Measurements from ENCODE around the gene FAM3A. TPM values are rescaled to one million over a fixed set of nuclear protein-coding genes. Genes with fewer than 3 reads are reported as not detected.

The FAM3A gene
- total and polyA plus RNA-seq, 3 donors from 2014 or later: 24.0 to 41.1 (median 24.7) TPM

- no peaks in the 10 kb centered on the region for H3K4me1 ChIP-seq
- H3K9me3 ChIP-seq: no peaks in the 10 kb centered on the region
- intact Hi-C loops (cut with DNase I; ENCODE audit: low total_unique reads): no loop called here
- 89 to 96% methylated on average over 4 to 11 of the region's 11 CpGs for WGBS, 2 donors
- TF ChIP-seq POLR2A (IDR thresholded peaks at IDR 0.05): no peak
- TF ChIP-seq, protein P1, sequence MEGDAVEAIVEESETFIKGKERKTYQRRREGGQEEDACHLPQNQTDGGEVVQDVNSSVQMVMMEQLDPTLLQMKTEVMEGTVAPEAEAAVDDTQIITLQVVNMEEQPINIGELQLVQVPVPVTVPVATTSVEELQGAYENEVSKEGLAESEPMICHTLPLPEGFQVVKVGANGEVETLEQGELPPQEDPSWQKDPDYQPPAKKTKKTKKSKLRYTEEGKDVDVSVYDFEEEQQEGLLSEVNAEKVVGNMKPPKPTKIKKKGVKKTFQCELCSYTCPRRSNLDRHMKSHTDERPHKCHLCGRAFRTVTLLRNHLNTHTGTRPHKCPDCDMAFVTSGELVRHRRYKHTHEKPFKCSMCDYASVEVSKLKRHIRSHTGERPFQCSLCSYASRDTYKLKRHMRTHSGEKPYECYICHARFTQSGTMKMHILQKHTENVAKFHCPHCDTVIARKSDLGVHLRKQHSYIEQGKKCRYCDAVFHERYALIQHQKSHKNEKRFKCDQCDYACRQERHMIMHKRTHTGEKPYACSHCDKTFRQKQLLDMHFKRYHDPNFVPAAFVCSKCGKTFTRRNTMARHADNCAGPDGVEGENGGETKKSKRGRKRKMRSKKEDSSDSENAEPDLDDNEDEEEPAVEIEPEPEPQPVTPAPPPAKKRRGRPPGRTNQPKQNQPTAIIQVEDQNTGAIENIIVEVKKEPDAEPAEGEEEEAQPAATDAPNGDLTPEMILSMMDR (IDR thresholded peaks at IDR 0.05): no peak
- no peaks in the 10 kb centered on the region for H3K36me3 ChIP-seq (ENCODE audit: low read depth, missing control alignments)
- no peak overlapping the region for H3K27ac ChIP-seq
- H3K27me3 ChIP-seq: no peaks in the 10 kb centered on the region
- no peak overlapping the region for H3K4me3 ChIP-seq
- DNase-seq: no peak
These were observed 14.3 kb upstream of the FAM3A start for GRCh38 chrX:154530286-154530685.

DNA sequence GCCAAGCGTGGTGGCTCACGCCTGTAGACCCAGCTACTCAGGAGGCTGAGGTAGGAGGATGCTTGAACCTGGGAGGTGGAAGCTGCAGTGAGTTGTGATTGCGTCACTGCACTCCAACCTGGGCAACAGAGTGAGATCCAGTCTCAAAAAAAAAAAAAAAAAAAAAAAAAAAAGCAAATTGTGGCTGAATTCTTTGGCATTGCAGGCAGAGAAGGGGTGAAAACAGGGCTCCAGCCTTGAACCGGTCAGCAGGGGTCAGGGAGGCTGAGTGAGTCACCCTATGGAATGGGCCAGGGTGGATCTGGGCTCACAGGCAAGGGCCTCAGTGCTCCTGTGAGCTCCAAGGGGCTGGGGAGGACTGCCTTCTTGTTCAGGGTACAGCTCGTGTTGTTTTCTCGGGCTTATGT lies 13.2 kb upstream of the FAM3A start:
- peak; percentile 38 for DNase-seq
- H3K4me1 ChIP-seq: no peaks in the 10 kb centered on the region
- no peak overlapping the region for H3K4me3 ChIP-seq
- H3K27ac ChIP-seq: no peak overlapping the region
- TF ChIP-seq POLR2A (IDR thresholded peaks at IDR 0.05): no peak
- TF ChIP-seq, protein P1 (IDR thresholded peaks at IDR 0.05): no peak
- no peaks in the 10 kb centered on the region for H3K36me3 ChIP-seq (ENCODE audit: low read depth, missing control alignments)
- H3K9me3 ChIP-seq: no peaks in the 10 kb centered on the region
- intact Hi-C loops (cut with DNase I; ENCODE audit: low total_unique reads): no loop called here
- H3K27me3 ChIP-seq: no peaks in the 10 kb centered on the region
- 61 to 70% methylated on average over 3 to 6 of the region's 6 CpGs for WGBS, 2 donors

- Histone ChIP-seq H3K27me3 (no peaks in the 10 kb centered on the region), H3K4me3 (no peak overlapping the region)
- intact Hi-C loops (cut with DNase I; ENCODE audit: low total_unique reads): no loop called here
These were observed 11.1 kb upstream of the FAM3A start for GRCh38 chrX:154526901-154527675.

DNA sequence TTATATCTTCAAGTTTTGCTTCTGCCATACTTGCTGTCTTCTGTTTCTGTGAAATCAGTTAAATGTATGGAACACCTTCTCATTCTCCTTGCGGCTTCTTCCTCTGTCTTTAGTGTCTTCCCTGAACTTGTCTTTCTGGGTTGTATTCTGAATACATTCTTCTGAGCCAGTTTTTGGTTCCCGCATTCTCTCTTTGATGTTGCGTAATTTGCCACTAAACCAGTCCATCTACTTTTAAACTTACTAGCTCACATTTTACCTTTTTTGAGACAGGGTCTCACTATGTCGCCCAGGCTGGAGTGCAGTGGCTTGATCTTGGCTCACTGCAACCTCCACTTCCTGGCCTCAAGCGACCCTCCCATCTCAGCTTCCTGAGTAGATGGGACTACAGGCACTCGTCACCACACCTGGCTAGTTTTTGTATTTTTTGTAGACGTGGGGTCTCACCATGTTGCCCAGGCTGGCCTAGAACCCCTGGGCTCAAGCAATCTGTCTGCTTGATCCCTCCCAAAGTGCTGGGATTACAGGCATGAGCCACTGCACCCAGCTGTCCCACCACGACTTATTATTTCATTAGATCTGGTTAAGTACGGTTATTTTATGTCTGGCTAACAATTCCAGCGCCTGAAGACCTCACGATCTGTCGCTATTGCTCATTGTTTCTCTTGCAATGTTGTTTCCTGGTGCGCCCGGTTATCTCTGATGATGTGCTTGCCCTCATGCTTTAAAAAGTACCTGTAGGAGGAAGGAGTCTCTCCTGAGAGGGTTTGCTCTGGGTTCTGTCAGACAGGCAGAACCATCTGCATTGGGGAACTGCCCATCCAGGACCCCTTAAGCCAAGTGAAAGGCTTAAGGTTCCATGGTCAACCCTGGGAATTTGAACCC lies 9.8 kb upstream of the FAM3A start:
- Histone ChIP-seq H3K9me3 (no peaks in the 10 kb centered on the region), H3K4me3 (no peak overlapping the region), H3K27ac (no peak overlapping the region), H3K36me3 (ENCODE audit: low read depth, missing control alignments) (no peaks in the 10 kb centered on the region), H3K4me1 (no peaks in the 10 kb centered on the region), H3K27me3 (no peaks in the 10 kb centered on the region)
- DNase-seq: no peak
- WGBS, 2 donors: 76 to 88% methylated on average over 14 of the region's 14 CpGs
- intact Hi-C loops (cut with DNase I; ENCODE audit: low total_unique reads): no loop called here
- no peak for TF ChIP-seq POLR2A (IDR thresholded peaks at IDR 0.05)

More at GRCh38 chrX:154526901-154527675, 11.1 kb upstream of the FAM3A start:
- Histone ChIP-seq H3K9me3 (no peaks in the 10 kb centered on the region), H3K27ac (peak overlapping the region in 1 of 2 donors; percentile 78), H3K4me1 (no peaks in the 10 kb centered on the region), H3K36me3 (ENCODE audit: low read depth, missing control alignments) (no peaks in the 10 kb centered on the region)
- 20 to 23% methylated on average over 10 to 15 of the region's 15 CpGs for WGBS, 2 donors
- TF ChIP-seq, protein P1 (IDR thresholded peaks at IDR 0.05): peak in 2 of 3 experiments; percentile 17 to 26
- no peak for TF ChIP-seq POLR2A (IDR thresholded peaks at IDR 0.05)
- peak; percentile 86 for DNase-seq

DNA sequence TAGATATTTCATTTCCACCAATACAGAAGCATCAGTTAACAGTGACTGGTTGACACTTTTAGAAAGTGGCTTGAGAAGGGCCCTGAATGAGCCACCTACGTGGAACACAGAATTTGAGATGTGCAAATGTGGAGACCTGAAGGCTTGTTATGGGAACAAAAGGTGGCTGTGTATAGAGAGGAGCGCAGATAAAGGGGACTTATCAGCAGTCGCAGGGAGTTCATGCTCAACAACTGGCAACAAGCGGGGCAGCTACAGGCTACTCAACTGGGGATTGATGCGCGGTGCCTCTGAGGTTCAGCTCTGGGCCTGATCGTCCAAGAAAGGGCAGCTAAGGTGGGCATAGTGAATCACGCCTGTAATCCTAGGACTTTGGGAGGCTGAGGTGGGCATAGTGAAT lies 3.4 kb upstream of the FAM3A start:
- Histone ChIP-seq H3K4me3 (no peak overlapping the region), H3K27ac (no peak overlapping the region), H3K4me1 (peaks cover 12% of the 10 kb centered on the region), H3K9me3 (no peaks in the 10 kb centered on the region), H3K36me3 (ENCODE audit: low read depth, missing control alignments) (no peaks in the 10 kb centered on the region), H3K27me3 (no peaks in the 10 kb centered on the region)
- TF ChIP-seq POLR2A (IDR thresholded peaks at IDR 0.05): no peak
- TF ChIP-seq, protein P1 (IDR thresholded peaks at IDR 0.05): no peak
- DNase-seq: peak; percentile 25
- WGBS, 2 donors: 52 to 86% methylated on average over 8 of the region's 8 CpGs
- intact Hi-C loops (cut with DNase I; ENCODE audit: low total_unique reads): no loop called here

All from testis (tissue), 3 donors.